Measurements from ENCODE around the gene TF.

DNA sequence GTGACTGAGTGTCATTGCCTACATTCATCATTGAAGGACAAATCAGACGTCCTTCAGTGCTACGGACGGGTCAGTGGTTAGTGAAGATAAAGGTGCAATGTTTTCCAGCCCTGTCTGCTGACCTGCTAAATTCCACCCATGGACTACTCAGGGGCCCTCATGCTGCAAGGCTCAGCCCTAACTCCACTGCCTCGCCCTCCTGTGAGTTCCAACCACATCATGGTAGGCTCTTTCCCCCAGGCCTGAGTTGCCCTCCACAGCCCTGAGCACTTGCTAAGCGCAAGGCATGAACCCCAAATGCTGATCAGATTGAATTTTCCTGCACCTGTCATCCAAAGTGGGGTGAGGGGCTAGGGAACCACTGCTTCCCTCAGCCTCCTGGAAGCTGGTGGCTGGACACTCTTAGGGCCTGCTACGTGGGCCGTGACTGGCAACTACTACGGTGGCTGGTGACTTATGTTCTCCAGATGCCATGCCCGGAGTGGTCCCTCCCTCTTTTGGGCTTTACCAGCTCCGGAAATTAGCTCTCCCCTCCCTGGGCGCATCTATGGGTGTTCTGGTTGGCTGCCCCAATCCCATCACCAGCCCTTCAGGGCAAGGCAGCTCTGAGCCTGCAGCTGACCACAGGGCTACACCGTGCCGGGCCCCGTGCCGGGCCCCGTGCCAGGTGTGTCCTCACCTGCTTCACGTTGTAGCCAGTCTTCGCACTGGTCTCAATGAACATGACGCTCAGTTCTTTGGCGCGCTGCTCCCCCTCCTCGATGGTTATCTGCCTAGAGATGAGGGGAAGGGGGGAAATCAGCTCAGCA lies 91.5 kb downstream of the TF start:
- TF ChIP-seq, protein P1, sequence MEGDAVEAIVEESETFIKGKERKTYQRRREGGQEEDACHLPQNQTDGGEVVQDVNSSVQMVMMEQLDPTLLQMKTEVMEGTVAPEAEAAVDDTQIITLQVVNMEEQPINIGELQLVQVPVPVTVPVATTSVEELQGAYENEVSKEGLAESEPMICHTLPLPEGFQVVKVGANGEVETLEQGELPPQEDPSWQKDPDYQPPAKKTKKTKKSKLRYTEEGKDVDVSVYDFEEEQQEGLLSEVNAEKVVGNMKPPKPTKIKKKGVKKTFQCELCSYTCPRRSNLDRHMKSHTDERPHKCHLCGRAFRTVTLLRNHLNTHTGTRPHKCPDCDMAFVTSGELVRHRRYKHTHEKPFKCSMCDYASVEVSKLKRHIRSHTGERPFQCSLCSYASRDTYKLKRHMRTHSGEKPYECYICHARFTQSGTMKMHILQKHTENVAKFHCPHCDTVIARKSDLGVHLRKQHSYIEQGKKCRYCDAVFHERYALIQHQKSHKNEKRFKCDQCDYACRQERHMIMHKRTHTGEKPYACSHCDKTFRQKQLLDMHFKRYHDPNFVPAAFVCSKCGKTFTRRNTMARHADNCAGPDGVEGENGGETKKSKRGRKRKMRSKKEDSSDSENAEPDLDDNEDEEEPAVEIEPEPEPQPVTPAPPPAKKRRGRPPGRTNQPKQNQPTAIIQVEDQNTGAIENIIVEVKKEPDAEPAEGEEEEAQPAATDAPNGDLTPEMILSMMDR (IDR thresholded peaks at IDR 0.05; ENCODE audit: low read length) = no peak
- TF ChIP-seq EZH2phosphoT487 (IDR thresholded peaks at IDR 0.05; ENCODE audit: low read length) = no peak
